Right lobe of liver (tissue), 4 donors: ENCODE results near the gene HOTAIR.

Experiments used
- CTCF ChIP-seq, 4 donors: fragments of 200-600 bp in 3 of 4; fragments of 450-650 bp in 1 of 4; IDR thresholded peaks; one replicate each; pipeline versions ENCODE4 v1.5.1 to v1.8.0; 2016 to 2022; ENCODE audit warnings: antibody characterized with exemption in 4 of 4, mild to moderate bottlenecking in 2 of 4
- POLR2A ChIP-seq: fragments of 450-650 bp; IDR thresholded peaks from one replicate; pipeline ENCODE4 v1.6.1; 2017; ENCODE audit warnings: antibody characterized with exemption, mild to moderate bottlenecking
- donor health status: DM: no; HTN: no; CAD: no.
- donor health status: DM: no; HTN: no; CAD: no.
- donor health status: DM: no; HTN: yes; CAD: no.

GRCh38 chr12:53952871-53953734, 21.7 kb downstream of the HOTAIR start:
- no peak for TF ChIP-seq CTCF (IDR thresholded peaks at IDR 0.05)
- TF ChIP-seq POLR2A, result no peak
